CD14-positive monocyte (primary cell): Measurements from ENCODE around the gene ADI1. TPM values are rescaled to one million over a fixed set of nuclear protein-coding genes. Genes with fewer than 3 reads are reported as not detected.

ENCODE experiments used
- DNase-seq, 3 donors: peaks; one replicate each; pipeline ENCODE4 v3.0.0-alpha.2; 2011 to 2022
- H2AFZ ChIP-seq: 2 replicates; pipeline ENCODE4 v1.6.0; 2012; ENCODE audit warnings: mild to moderate bottlenecking, low read depth, low read length, inconsistent platforms; ENCODE audit not compliant: insufficient read depth, poor library complexity, severe bottlenecking
- H3K27ac ChIP-seq, 2 donors: 1 replicate in 1 of 2; 2 replicates in 1 of 2; pipeline ENCODE4 v1.5.1; 2012 to 2013; ENCODE audit warnings: low read length in 2 of 2, control low read depth in 1 of 2, inconsistent platforms in 1 of 2, low read depth in 1 of 2, mild to moderate bottlenecking in 1 of 2
- H3K27me3 ChIP-seq, 2 donors: one replicate each; pipeline versions ENCODE4 v1.6.0 to v1.6.1; 2011 to 2013; ENCODE audit warnings: low read length in 2 of 2; ENCODE audit not compliant: control insufficient read depth in 2 of 2, insufficient read depth in 2 of 2
- H3K36me3 ChIP-seq, 2 donors: replicated peaks in 1 of 2; 1 replicate in 1 of 2; 2 replicates in 1 of 2; pipeline versions ENCODE4 v1.5.1 to v1.6.1; 2012 to 2013; ENCODE audit warnings: low read length in 2 of 2, control low read depth in 1 of 2, inconsistent platforms in 1 of 2, mild to moderate bottlenecking in 1 of 2; ENCODE audit not compliant: insufficient read depth in 2 of 2, control insufficient read depth in 1 of 2
- H3K4me1 ChIP-seq, 2 donors: 1 replicate in 1 of 2; 2 replicates in 1 of 2; pipeline versions ENCODE4 v1.5.1 to v1.6.1; 2012 to 2013; ENCODE audit warnings: low read length in 2 of 2, control low read depth in 1 of 2, inconsistent platforms in 1 of 2, mild to moderate bottlenecking in 1 of 2, moderate library complexity in 1 of 2; ENCODE audit not compliant: insufficient read depth in 2 of 2, control insufficient read depth in 1 of 2
- H3K4me2 ChIP-seq: replicated peaks from 2 replicates; pipeline ENCODE3; 2012; ENCODE audit warnings: low read length, moderate library complexity, mild to moderate bottlenecking; ENCODE audit not compliant: poor library complexity, severe bottlenecking; ENCODE audit errors: extremely low read depth
- H3K4me3 ChIP-seq, 3 experiments: fragments of 200-600 bp in 1 of 3; sonication (generic) in 1 of 3; replicated peaks in 1 of 3; 1 replicate in 2 of 3; 2 replicates in 1 of 3; pipeline ENCODE4 v1.5.1; 2011 to 2013; ENCODE audit warnings: low read length in 3 of 3, mild to moderate bottlenecking in 3 of 3, control low read depth in 2 of 3, low read depth in 2 of 3, inconsistent platforms in 1 of 3, moderate library complexity in 1 of 3
- H3K79me2 ChIP-seq: 2 replicates; pipeline ENCODE4 v1.6.0; 2012; ENCODE audit warnings: mild to moderate bottlenecking, control low read depth, inconsistent platforms, low read length, moderate library complexity; ENCODE audit not compliant: insufficient read depth
- H3K9ac ChIP-seq: 2 replicates; pipeline ENCODE4 v1.6.0; 2017; ENCODE audit warnings: low read length, mild to moderate bottlenecking; ENCODE audit not compliant: insufficient read depth, poor library complexity, severe bottlenecking
- H3K9me3 ChIP-seq, 2 donors: replicated peaks in 1 of 2; 1 replicate in 1 of 2; 2 replicates in 1 of 2; pipeline versions ENCODE4 v1.5.1 to v1.6.1; 2012 to 2013; ENCODE audit warnings: low read length in 2 of 2, control low read depth in 1 of 2; ENCODE audit not compliant: control insufficient read depth in 1 of 2, insufficient read depth in 1 of 2
- H4K20me1 ChIP-seq: 2 replicates; pipeline ENCODE4 v1.6.0; 2012; ENCODE audit warnings: mild to moderate bottlenecking, low read length, control low read depth, moderate library complexity; ENCODE audit not compliant: insufficient read depth
- H3K27ac Mint-ChIP-seq, 7 donors: one replicate each; pipeline ENCODE4 v1.8.0; 2020; ENCODE audit warnings: mild to moderate bottlenecking in 7 of 7, mixed read lengths in 7 of 7, moderate library complexity in 6 of 7, inconsistent platforms in 2 of 7
- H3K27me3 Mint-ChIP-seq, 3 donors: one replicate each; pipeline ENCODE4 v1.8.0; 2021 to 2022; ENCODE audit warnings: low read depth in 3 of 3, mild to moderate bottlenecking in 3 of 3, mixed read lengths in 3 of 3, moderate library complexity in 3 of 3, inconsistent platforms in 1 of 3
- H3K36me3 Mint-ChIP-seq, 2 donors: one replicate each; pipeline ENCODE4 v1.8.0; 2020; ENCODE audit warnings: mixed read lengths in 2 of 2, inconsistent platforms in 1 of 2, mild to moderate bottlenecking in 1 of 2
- H3K4me1 Mint-ChIP-seq: one replicate; pipeline ENCODE4 v1.8.0; 2020; ENCODE audit warnings: mild to moderate bottlenecking, mixed read lengths
- H3K4me3 Mint-ChIP-seq, 2 donors: one replicate each; pipeline ENCODE4 v1.8.0; 2020; ENCODE audit warnings: mild to moderate bottlenecking in 2 of 2, mixed read lengths in 2 of 2, moderate library complexity in 1 of 2
- H3K9me3 Mint-ChIP-seq, 7 donors: one replicate each; pipeline ENCODE4 v1.8.0; 2020 to 2022; ENCODE audit warnings: mixed read lengths in 7 of 7, mild to moderate bottlenecking in 6 of 7, moderate library complexity in 6 of 7, inconsistent platforms in 2 of 7
- WGBS: methylation state at CpG from one replicate; pipeline ENCODE4 v1.1.5; 2013; ENCODE audit warnings: missing lambda C conversion rate; ENCODE audit not compliant: insufficient coverage; 5-methylcytosine and 5-hydroxymethylcytosine counted together
- intact Hi-C, 2 donors: fragments of 100-400 bp; cut with micrococcal nuclease; formaldehyde crosslinking; loops; one replicate each; pipeline versions ENCODE4 v1.15.0 to v1.15.1; 2023
- polyA plus RNA-seq, 3 donors: library from polyadenylated mRNA; depleted of rRNA in 1 of 3; unstranded in 2 of 3; stranded (reverse) in 1 of 3; fragments of 300-500 nt in 2 of 3; fragments of >200 nt in 1 of 3; fragmentation: Illumina TruSeq in 2 of 3; gene quantifications; 1 replicate in 2 of 3; 2 replicates in 1 of 3; pipeline ENCODE4 v1.2.3, GENCODE V29; 2012 to 2021
- TF ChIP-seq, protein P1 (sequence below): fragments of 200-600 bp; IDR thresholded peaks from one replicate; pipeline ENCODE4 v1.8.0; 2022; ENCODE audit warnings: antibody characterized with exemption, mild to moderate bottlenecking

Gene ADI1
- polyA plus RNA-seq, 3 donors, result 30.5 to 89.1 (median 79.3) TPM

- Histone ChIP-seq H3K4me1 (no peaks in the 10 kb centered on the region), H4K20me1 (no peaks in the 10 kb centered on the region), H3K4me3 (no peak overlapping the region), H3K9ac (no peak overlapping the region), H2AFZ (no peak overlapping the region), H3K36me3 (peaks cover 51 to 64% of the 10 kb centered on the region in 2 donors), H3K27me3 (no peaks in the 10 kb centered on the region), H3K27ac (no peak overlapping the region), H3K79me2 (no peaks in the 10 kb centered on the region), H3K9me3 (peaks cover 0 to 11% of the 10 kb centered on the region in 2 donors), H3K4me2 (no peak overlapping the region)
- intact Hi-C loops, result no loop called here
- peaks cover 40 to 73% of the 10 kb centered on the region in 2 donors for H3K36me3 Mint-ChIP-seq
- no peak overlapping the region for H3K4me3 Mint-ChIP-seq
- DNase-seq, result no peak
- 94% methylated on average over 3 of the region's 5 CpGs for WGBS
- H3K27me3 Mint-ChIP-seq, result peaks cover 0 to 4% (median 4%) of the 10 kb centered on the region in 3 donors
- TF ChIP-seq, protein P1, sequence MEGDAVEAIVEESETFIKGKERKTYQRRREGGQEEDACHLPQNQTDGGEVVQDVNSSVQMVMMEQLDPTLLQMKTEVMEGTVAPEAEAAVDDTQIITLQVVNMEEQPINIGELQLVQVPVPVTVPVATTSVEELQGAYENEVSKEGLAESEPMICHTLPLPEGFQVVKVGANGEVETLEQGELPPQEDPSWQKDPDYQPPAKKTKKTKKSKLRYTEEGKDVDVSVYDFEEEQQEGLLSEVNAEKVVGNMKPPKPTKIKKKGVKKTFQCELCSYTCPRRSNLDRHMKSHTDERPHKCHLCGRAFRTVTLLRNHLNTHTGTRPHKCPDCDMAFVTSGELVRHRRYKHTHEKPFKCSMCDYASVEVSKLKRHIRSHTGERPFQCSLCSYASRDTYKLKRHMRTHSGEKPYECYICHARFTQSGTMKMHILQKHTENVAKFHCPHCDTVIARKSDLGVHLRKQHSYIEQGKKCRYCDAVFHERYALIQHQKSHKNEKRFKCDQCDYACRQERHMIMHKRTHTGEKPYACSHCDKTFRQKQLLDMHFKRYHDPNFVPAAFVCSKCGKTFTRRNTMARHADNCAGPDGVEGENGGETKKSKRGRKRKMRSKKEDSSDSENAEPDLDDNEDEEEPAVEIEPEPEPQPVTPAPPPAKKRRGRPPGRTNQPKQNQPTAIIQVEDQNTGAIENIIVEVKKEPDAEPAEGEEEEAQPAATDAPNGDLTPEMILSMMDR, result no peak
- H3K4me1 Mint-ChIP-seq, result peaks cover 8% of the 10 kb centered on the region
- no peak overlapping the region for H3K27ac Mint-ChIP-seq
- peaks cover 0 to 9% (median 6%) of the 10 kb centered on the region in 7 donors for H3K9me3 Mint-ChIP-seq
These were observed 38.3 kb downstream of the ADI1 start for GRCh38 chr2:3481011-3481400.

DNA sequence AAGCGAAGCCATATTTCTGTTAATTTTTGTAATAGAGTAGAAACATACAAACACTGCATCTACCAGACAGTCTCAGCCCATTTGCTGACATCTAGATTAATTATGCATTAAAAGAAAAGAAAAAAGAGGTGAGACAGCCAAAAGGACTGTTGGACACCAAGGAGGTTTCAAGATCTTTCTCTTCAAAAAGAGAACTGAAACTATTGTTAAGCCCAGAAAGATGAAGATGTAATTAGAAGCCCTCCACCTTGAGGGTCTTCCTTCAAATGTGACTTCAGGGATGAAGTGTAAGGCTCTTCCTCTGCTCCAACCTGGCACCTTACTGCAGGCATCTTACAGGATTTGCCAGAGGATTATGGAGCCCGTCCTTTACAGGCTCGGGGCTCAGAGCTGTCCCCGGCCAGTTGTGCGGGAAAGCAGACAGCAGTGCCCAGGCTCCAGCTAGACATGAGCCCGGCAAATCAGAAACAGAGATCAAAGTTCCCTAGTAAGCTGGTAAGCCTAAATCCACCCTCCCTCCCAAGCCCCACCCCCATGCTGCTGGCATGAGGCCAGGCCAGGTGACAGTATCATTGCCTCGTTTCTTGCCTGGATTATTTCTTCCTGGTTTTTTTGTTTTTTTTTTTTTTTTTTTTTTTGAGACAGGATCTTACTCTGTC lies 38.9 kb downstream of the ADI1 start:
- Histone ChIP-seq H3K4me1 (no peaks in the 10 kb centered on the region), H2AFZ (no peak overlapping the region), H3K9ac (no peak overlapping the region), H3K27me3 (no peaks in the 10 kb centered on the region), H3K36me3 (peaks cover 53 to 64% of the 10 kb centered on the region in 2 donors), H3K9me3 (peaks cover 0 to 6% of the 10 kb centered on the region in 2 donors), H3K79me2 (no peaks in the 10 kb centered on the region), H3K4me3 (no peak overlapping the region), H4K20me1 (no peaks in the 10 kb centered on the region), H3K4me2 (no peak overlapping the region), H3K27ac (no peak overlapping the region)
- H3K27me3 Mint-ChIP-seq, result peaks cover 0 to 4% (median 4%) of the 10 kb centered on the region in 3 donors
- peak overlapping the region in 2 of 7 donors; percentile 45 to 46 for H3K27ac Mint-ChIP-seq
- WGBS, result 52% methylated on average over 4 of the region's 7 CpGs
- H3K4me1 Mint-ChIP-seq, result peaks cover 8% of the 10 kb centered on the region
- TF ChIP-seq, protein P1, result no peak
- H3K9me3 Mint-ChIP-seq, result peaks cover 0 to 7% (median 3%) of the 10 kb centered on the region in 7 donors
- H3K36me3 Mint-ChIP-seq, result peaks cover 40 to 73% of the 10 kb centered on the region in 2 donors
- H3K4me3 Mint-ChIP-seq, result no peak overlapping the region
- intact Hi-C loops, result no loop called here
- DNase-seq, result no peak
